GM23248 (cell line): ENCODE results near the gene APBA2. TPM values are rescaled to one million over a fixed set of nuclear protein-coding genes. Genes with fewer than 3 reads are reported as not detected.

Source experiments
- DNase-seq: peaks from one replicate; pipeline ENCODE4 v3.0.0-alpha.2; 2015
- H2AFZ ChIP-seq: fragments of 200-600 bp; sonication (generic); 2 replicates; pipeline ENCODE4 v1.6.1; 2016; ENCODE audit warnings: antibody characterized with exemption
- H3F3A ChIP-seq: fragments of 200-600 bp; sonication (generic); 2 replicates; pipeline ENCODE4 v1.6.1; 2016; ENCODE audit warnings: mild to moderate bottlenecking, antibody characterized with exemption, mixed run types; ENCODE audit not compliant: insufficient read depth
- H3K27ac ChIP-seq: fragments of 200-600 bp; sonication (generic); 2 replicates; pipeline ENCODE4 v1.5.1; 2016; ENCODE audit warnings: mild to moderate bottlenecking
- H3K27me3 ChIP-seq: fragments of 200-600 bp; sonication (generic); replicated peaks from 2 replicates; pipeline ENCODE4 v1.6.1; 2016; ENCODE audit warnings: mild to moderate bottlenecking; ENCODE audit not compliant: insufficient read depth
- H3K36me3 ChIP-seq: fragments of 200-600 bp; sonication (generic); 2 replicates; pipeline ENCODE4 v1.6.1; 2016; ENCODE audit warnings: low read depth, mild to moderate bottlenecking
- H3K4me1 ChIP-seq: fragments of 200-600 bp; sonication (generic); 2 replicates; pipeline ENCODE4 v1.6.1; 2016; ENCODE audit warnings: mild to moderate bottlenecking; ENCODE audit not compliant: insufficient read depth
- H3K4me2 ChIP-seq: fragments of 200-600 bp; sonication (generic); one replicate; pipeline ENCODE4 v1.6.1; 2016; ENCODE audit warnings: mild to moderate bottlenecking; ENCODE audit not compliant: unreplicated experiment
- H3K4me3 ChIP-seq: fragments of 200-600 bp; sonication (generic); 2 replicates; pipeline ENCODE4 v1.5.1; 2016; ENCODE audit warnings: mild to moderate bottlenecking
- H3K79me2 ChIP-seq: fragments of 200-600 bp; sonication (generic); 2 replicates; pipeline ENCODE4 v1.6.1; 2016; ENCODE audit warnings: mild to moderate bottlenecking; ENCODE audit not compliant: insufficient read depth
- H3K9ac ChIP-seq: fragments of 200-600 bp; sonication (generic); 2 replicates; pipeline ENCODE4 v1.6.1; 2016; ENCODE audit warnings: mild to moderate bottlenecking
- H3K9me2 ChIP-seq: fragments of 200-600 bp; sonication (generic); 2 replicates; pipeline ENCODE4 v1.6.1; 2016; ENCODE audit warnings: mixed run types, mild to moderate bottlenecking, moderate library complexity; ENCODE audit not compliant: insufficient read depth
- H3K9me3 ChIP-seq: fragments of 200-600 bp; sonication (generic); one replicate; pipeline ENCODE4 v1.6.1; 2017; ENCODE audit warnings: low read depth
- H4K20me1 ChIP-seq: fragments of 200-600 bp; sonication (generic); 2 replicates; pipeline ENCODE4 v1.6.0; 2016; ENCODE audit not compliant: insufficient read depth
- EZH2 ChIP-seq: fragments of 200-600 bp; sonication (generic); IDR thresholded peaks from 2 replicates; pipeline ENCODE4 v1.6.1; 2018; ENCODE audit warnings: antibody characterized with exemption, mild to moderate bottlenecking; ENCODE audit not compliant: insufficient read depth, poor library complexity, severe bottlenecking
- EZH2phosphoT487 ChIP-seq: fragments of 200-600 bp; sonication (generic); IDR thresholded peaks from 2 replicates; pipeline ENCODE4 v1.6.1; 2018; ENCODE audit warnings: antibody characterized with exemption, moderate library complexity, mild to moderate bottlenecking, low read depth; ENCODE audit not compliant: insufficient read depth
- WGBS, 2 experiments: methylation state at CpG; one replicate each; pipeline ENCODE4 v1.1.6; 2015 to 2017; ENCODE audit warnings: low lambda C conversion rate in 2 of 2, low coverage in 1 of 2; ENCODE audit errors: missing lambda C conversion rate in 2 of 2; 5-methylcytosine and 5-hydroxymethylcytosine counted together
- in situ Hi-C: fragments of 300-500 bp; cut with MboI; formaldehyde crosslinking; loops from 2 replicates; pipeline ENCODE4 v1.15.0; 2020
- polyA plus RNA-seq: library from polyadenylated mRNA; unstranded; fragments of >200 nt; fragmentation: Nextera tagmentation; extraction: Ambion mirVana; gene quantifications from 2 replicates; pipeline ENCODE4 v1.2.1, GENCODE V29; 2016
- total RNA-seq: library from RNA; depleted of rRNA; stranded (reverse); fragments of >200 nt; shearing (Covaris generic); gene quantifications from 2 replicates; pipeline ENCODE4 v1.2.3, GENCODE V29; 2014

The APBA2 gene
- total and polyA plus RNA-seq, 2 experiments from 2014 or later, result 0.23 to 0.65 TPM

GRCh38 chr15:28985691-28986090, 99.9 kb downstream of the APBA2 start:
- Histone ChIP-seq H3K36me3 (no peaks in the 10 kb centered on the region), H2AFZ (no peak overlapping the region), H3K79me2 (no peaks in the 10 kb centered on the region), H4K20me1 (no peaks in the 10 kb centered on the region), H3K4me2 (no peak overlapping the region), H3F3A (no peaks in the 10 kb centered on the region), H3K4me1 (no peaks in the 10 kb centered on the region), H3K9me2 (no peaks in the 10 kb centered on the region), H3K9me3 (no peaks in the 10 kb centered on the region), H3K27me3 (no peaks in the 10 kb centered on the region; the same call in 1 of the 2 replicates), H3K4me3 (no peak overlapping the region), H3K27ac (no peak overlapping the region), H3K9ac (no peak overlapping the region)
- in situ Hi-C loops, result no loop called here
- TF ChIP-seq EZH2phosphoT487, result no peak
- TF ChIP-seq EZH2, result no peak
- DNase-seq, result no peak
- WGBS, 2 experiments, result 41% methylated on average over 8 of the region's 8 CpGs

- DNase-seq, result no peak
- no peaks in the 10 kb centered on the region for H3K9me3 ChIP-seq
- H3K27ac ChIP-seq, result no peak overlapping the region
- H3K4me1 ChIP-seq, result no peaks in the 10 kb centered on the region
- H3K4me2 ChIP-seq, result no peak overlapping the region
- TF ChIP-seq EZH2, result no peak
- no peak for TF ChIP-seq EZH2phosphoT487
- H3F3A ChIP-seq, result no peaks in the 10 kb centered on the region
- H3K9me2 ChIP-seq, result no peaks in the 10 kb centered on the region
- H3K79me2 ChIP-seq, result no peaks in the 10 kb centered on the region
- in situ Hi-C loops, result no loop called here
- H3K9ac ChIP-seq, result no peak overlapping the region
- no peak overlapping the region for H3K4me3 ChIP-seq
- no peak overlapping the region for H2AFZ ChIP-seq
- H3K27me3 ChIP-seq, result no peaks in the 10 kb centered on the region; the same call in 1 of the 2 replicates
- no peaks in the 10 kb centered on the region for H4K20me1 ChIP-seq
- no peaks in the 10 kb centered on the region for H3K36me3 ChIP-seq
- WGBS, 2 experiments, result 31 to 38% methylated on average over 9 of the region's 9 CpGs
Observed at GRCh38 chr15:28986108-28986507, 100.3 kb downstream of the APBA2 start.

GRCh38 chr15:28986726-28987125, 101.0 kb downstream of the APBA2 start:
- Histone ChIP-seq H3F3A (no peaks in the 10 kb centered on the region), H3K4me3 (no peak overlapping the region), H3K9me3 (no peaks in the 10 kb centered on the region), H3K79me2 (no peaks in the 10 kb centered on the region), H3K27ac (no peak overlapping the region), H3K27me3 (no peaks in the 10 kb centered on the region; the same call in 1 of the 2 replicates), H3K4me1 (no peaks in the 10 kb centered on the region), H2AFZ (no peak overlapping the region), H3K9me2 (no peaks in the 10 kb centered on the region), H4K20me1 (no peaks in the 10 kb centered on the region), H3K36me3 (no peaks in the 10 kb centered on the region), H3K9ac (no peak overlapping the region), H3K4me2 (no peak overlapping the region)
- in situ Hi-C loops, result no loop called here
- 28 to 48% methylated on average over 2 of the region's 2 CpGs for WGBS, 2 experiments
- no peak for DNase-seq
- TF ChIP-seq EZH2phosphoT487, result no peak
- no peak for TF ChIP-seq EZH2

GRCh38 chr15:28987337-28987736, 101.6 kb downstream of the APBA2 start:
- no peaks in the 10 kb centered on the region for H3K79me2 ChIP-seq
- no peaks in the 10 kb centered on the region for H3F3A ChIP-seq
- H3K4me3 ChIP-seq, result no peak overlapping the region
- in situ Hi-C loops, result no loop called here
- DNase-seq, result no peak
- H3K9me3 ChIP-seq, result no peaks in the 10 kb centered on the region
- H3K9ac ChIP-seq, result no peak overlapping the region
- H3K36me3 ChIP-seq, result no peaks in the 10 kb centered on the region
- no peaks in the 10 kb centered on the region; the same call in 1 of the 2 replicates for H3K27me3 ChIP-seq
- H3K4me2 ChIP-seq, result no peak overlapping the region
- TF ChIP-seq EZH2 (no peak), EZH2phosphoT487 (no peak)
- H3K27ac ChIP-seq, result no peak overlapping the region
- H3K4me1 ChIP-seq, result no peaks in the 10 kb centered on the region
- 39 to 41% methylated on average over 4 of the region's 4 CpGs for WGBS, 2 experiments
- no peaks in the 10 kb centered on the region for H4K20me1 ChIP-seq
- H3K9me2 ChIP-seq, result no peaks in the 10 kb centered on the region
- H2AFZ ChIP-seq, result no peak overlapping the region
